ENCODE results near the gene P3H3. TPM values are rescaled to one million over a fixed set of nuclear protein-coding genes. Genes with fewer than 3 reads are reported as not detected.
A peak's percentile ranks its signal among the peaks of the same experiment; 100 is the strongest.

Gene P3H3
- total and polyA plus RNA-seq, 2 donors (not counting 3 experiments of a cell fraction or from before 2014, with no cell fraction given), result 75.9 to 76.5 TPM

- dilution Hi-C loops (cut with MboI; ENCODE audit: extremely low pct_ligation_motif_present, low sequenced_read_pairs), result no loop called here
- Histone ChIP-seq H3K27me3 (ENCODE audit: control insufficient read depth in 2 of 2, insufficient read depth in 2 of 2, low read length in 2 of 2) (no peaks in the 10 kb centered on the region), H2AFZ (ENCODE audit: low read depth, low read length) (no peak overlapping the region), H3K36me3 (ENCODE audit: control insufficient read depth in 2 of 2, extremely low read depth in 1 of 2, insufficient read depth in 2 of 2, low read length in 2 of 2) (peaks cover 9 to 28% of the 10 kb centered on the region in 2 experiments), H3K4me3 (replicated peaks in 1 of 3; ENCODE audit: insufficient read depth in 1 of 3, low read depth in 1 of 3, low read length in 3 of 3) (no peak overlapping the region), H3K4me1 (ENCODE audit: control insufficient read depth, extremely low read depth, insufficient read depth, low read length) (peaks cover 24% of the 10 kb centered on the region), H4K20me1 (replicated peaks; ENCODE audit: control insufficient read depth, extremely low read depth, insufficient read depth, low read length) (no peaks in the 10 kb centered on the region), H3K27ac (ENCODE audit: insufficient read depth, low read depth, low read length) (no peak overlapping the region), H3K9ac (replicated peaks; ENCODE audit: extremely low read depth, insufficient read depth, low read length) (no peak overlapping the region), H3K4me2 (ENCODE audit: insufficient read depth, low read length) (no peak overlapping the region), H3K9me1 (replicated peaks; ENCODE audit: control insufficient read depth, extremely low read depth, insufficient read depth, low read length) (no peaks in the 10 kb centered on the region), H3K79me2 (ENCODE audit: control insufficient read depth, insufficient read depth, low read length) (peaks cover 37% of the 10 kb centered on the region), H3K9me3 (replicated peaks; ENCODE audit: control insufficient read depth, insufficient read depth, low read length) (no peaks in the 10 kb centered on the region)
- DNase-seq (ENCODE audit: low read depth, low spot score) (no peak), FAIRE-seq (no peak)
- intact Hi-C loops (cut with micrococcal nuclease), result no loop called here
- BruUV-seq (replicated peaks), result no TSS peak
- ChIA-PET POLR2A (no interaction called here), CTCF (interaction anchor here (1.8 kb wide), 1 partner anchor 13 kb away, joined by 3 read pairs; no protein-coding TSS in a partner anchor)
- TF ChIP-seq GATA2 (IDR thresholded peaks at IDR 0.05; ENCODE audit: insufficient read depth, insufficient read length, low read depth, low read length), result no peak
Measured at GRCh38 chr12:6849427-6849826, 21.2 kb downstream of the P3H3 start.

DNA sequence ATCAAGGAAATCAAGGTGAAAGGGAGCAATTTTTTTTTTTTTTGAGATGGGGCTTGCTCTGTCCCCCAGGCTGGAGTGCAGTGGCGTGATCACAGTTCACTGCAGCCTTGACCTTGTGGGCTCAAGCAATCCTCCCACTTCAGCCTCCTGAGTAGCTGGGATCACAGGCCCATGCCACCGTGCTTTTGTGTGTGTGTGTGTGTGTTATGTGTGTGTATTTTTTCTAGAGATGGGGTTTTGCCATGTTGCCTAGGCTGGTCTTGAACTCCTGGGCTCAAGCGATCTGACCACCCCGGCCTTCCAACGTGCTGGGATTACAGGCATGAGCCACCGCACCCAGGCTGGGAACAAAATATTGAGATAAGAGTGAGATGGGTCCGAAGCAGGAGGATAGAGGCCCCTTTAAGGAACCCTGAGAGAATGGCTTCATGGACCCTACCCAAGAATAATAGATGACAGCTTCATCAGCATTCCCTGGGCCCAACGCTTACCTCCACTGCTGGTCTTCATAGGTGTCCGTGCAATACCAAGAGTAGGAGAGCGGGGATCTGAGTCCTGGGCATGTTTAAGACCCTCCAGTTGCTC lies 21.9 kb downstream of the P3H3 start:
- no TSS peak for BruUV-seq (replicated peaks)
- peak overlapping the region; percentile 74 for H3K4me2 ChIP-seq (ENCODE audit: insufficient read depth, low read length)
- DNase-seq (ENCODE audit: low read depth, low spot score) (no peak), FAIRE-seq (no peak)
- no peak overlapping the region for H2AFZ ChIP-seq (ENCODE audit: low read depth, low read length)
- CTCF ChIA-PET, result interaction anchor here (3.7 to 4.6 kb wide), 2 partner anchors 22 to 97 kb away, joined by 26 to 28 read pairs; partner anchors contain the start of genes MLF2 and SPSB2
- H3K4me3 ChIP-seq (replicated peaks in 1 of 3; ENCODE audit: insufficient read depth in 1 of 3, low read depth in 1 of 3, low read length in 3 of 3), result peak overlapping the region; percentile 34 to 70 (median 38)
- no peaks in the 10 kb centered on the region for H3K9me3 ChIP-seq (replicated peaks; ENCODE audit: control insufficient read depth, insufficient read depth, low read length)
- dilution Hi-C loops (cut with MboI; ENCODE audit: extremely low pct_ligation_motif_present, low sequenced_read_pairs), result no loop called here
- no peaks in the 10 kb centered on the region for H4K20me1 ChIP-seq (replicated peaks; ENCODE audit: control insufficient read depth, extremely low read depth, insufficient read depth, low read length)
- H3K4me1 ChIP-seq (ENCODE audit: control insufficient read depth, extremely low read depth, insufficient read depth, low read length), result peaks cover 24% of the 10 kb centered on the region
- peaks cover 41% of the 10 kb centered on the region for H3K79me2 ChIP-seq (ENCODE audit: control insufficient read depth, insufficient read depth, low read length)
- no peak overlapping the region for H3K27ac ChIP-seq (ENCODE audit: insufficient read depth, low read depth, low read length)
- H3K9me1 ChIP-seq (replicated peaks; ENCODE audit: control insufficient read depth, extremely low read depth, insufficient read depth, low read length), result no peaks in the 10 kb centered on the region
- no peaks in the 10 kb centered on the region for H3K27me3 ChIP-seq (ENCODE audit: control insufficient read depth in 2 of 2, insufficient read depth in 2 of 2, low read length in 2 of 2)
- POLR2A ChIA-PET, result interaction anchor here (0.7 kb wide), 1 partner anchor 161 kb away, joined by 3 read pairs; no protein-coding TSS in a partner anchor
- H3K9ac ChIP-seq (replicated peaks; ENCODE audit: extremely low read depth, insufficient read depth, low read length), result peak overlapping the region; percentile 37
- intact Hi-C loops (cut with micrococcal nuclease), result loop anchor here (2.0 kb wide), 1 partner anchor 15 kb away; no protein-coding TSS in a partner anchor
- H3K36me3 ChIP-seq (ENCODE audit: control insufficient read depth in 2 of 2, extremely low read depth in 1 of 2, insufficient read depth in 2 of 2, low read length in 2 of 2), result peaks cover 9 to 26% of the 10 kb centered on the region in 2 experiments
- TF ChIP-seq EZH2 (IDR thresholded peaks at IDR 0.05; ENCODE audit: borderline replicate concordance, low read depth, low read length, severe bottlenecking), result no peak
- TF ChIP-seq JUN (IDR thresholded peaks at IDR 0.05; ENCODE audit: borderline replicate concordance, insufficient read depth, insufficient read length, low read depth), result no peak
- no peak for TF ChIP-seq POLR2AphosphoS5 (IDR thresholded peaks at IDR 0.05; ENCODE audit: insufficient read depth, low read depth, low read length)
- TF ChIP-seq MYC (IDR thresholded peaks at IDR 0.05; ENCODE audit: low read depth, low read length), result no peak
- TF ChIP-seq FOS (IDR thresholded peaks at IDR 0.05; ENCODE audit: borderline replicate concordance, insufficient read depth, low read length), result no peak

All from endothelial cell of umbilical vein (primary cell).